Measurements from ENCODE around the gene DMD. TPM values are rescaled to one million over a fixed set of nuclear protein-coding genes. Genes with fewer than 3 reads are reported as not detected.

Gene DMD
- total and polyA plus RNA-seq, 2 of the 8 experiments (the other 6 are each of a cell fraction or from before 2014, with no cell fraction given) = 4.8 to 7.4 TPM

DNA sequence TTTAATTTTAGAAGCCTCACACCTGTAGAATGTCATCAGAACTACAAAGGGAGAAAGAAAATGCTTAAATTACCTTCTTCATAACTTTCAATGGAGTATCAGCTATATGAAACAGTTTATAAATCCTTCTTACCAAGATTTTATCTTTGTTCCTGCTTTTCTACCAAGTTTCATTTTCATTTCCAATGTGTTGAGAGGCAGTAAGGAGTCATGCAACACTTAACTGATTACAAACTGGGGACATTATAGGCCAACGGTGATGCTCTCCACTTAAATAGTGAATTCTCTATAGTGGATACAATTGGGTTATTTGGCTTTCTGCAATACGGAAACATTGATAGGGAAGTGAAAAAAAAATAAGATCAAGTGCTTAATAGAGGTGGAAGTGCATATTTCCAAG lies 1994.3 kb downstream of the DMD start:
- H2BK120ac ChIP-seq (replicated peaks; ENCODE audit: low read depth, low read length) = no peak overlapping the region
- POLR2A ChIA-PET (ENCODE audit: partially characterized antibody) = no interaction called here
- no peak overlapping the region for H3K56ac ChIP-seq (replicated peaks; ENCODE audit: insufficient read length, low read depth, low read length)
- no peak for DNase-seq (ENCODE audit: low read depth in 1 of 2, low spot score in 2 of 2)
- no peak overlapping the region for H3K4me3 ChIP-seq (ENCODE audit: extremely low read depth in 1 of 4, insufficient read depth in 2 of 4, low read depth in 3 of 4, low read length in 4 of 4)
- no peaks in the 10 kb centered on the region for H3K79me2 ChIP-seq (ENCODE audit: control insufficient read depth in 1 of 2, insufficient read depth in 2 of 2, low read length in 2 of 2)
- no peaks in the 10 kb centered on the region for H3K23me2 ChIP-seq (ENCODE audit: low read depth, low read length)
- no peak overlapping the region for H3K4me2 ChIP-seq (ENCODE audit: insufficient read depth in 1 of 2, low read depth in 2 of 2, low read length in 2 of 2)
- H2BK15ac ChIP-seq (ENCODE audit: low read length) = no peak overlapping the region
- H3K14ac ChIP-seq (ENCODE audit: insufficient read length) = no peak overlapping the region
- H3K9ac ChIP-seq (replicated peaks in 1 of 4; ENCODE audit: extremely low read depth in 1 of 4, low read depth in 3 of 4, low read length in 3 of 4) = no peak overlapping the region
- H2BK20ac ChIP-seq (ENCODE audit: low read length) = no peak overlapping the region
- no peak overlapping the region for H4K8ac ChIP-seq (ENCODE audit: extremely low read depth, insufficient read depth, low read length)
- no peak overlapping the region for H2BK5ac ChIP-seq (ENCODE audit: low read depth, low read length)
- WGBS, 2 experiments (ENCODE audit: extremely low coverage in 1 of 2, insufficient coverage in 1 of 2, insufficient read length in 1 of 2, insufficient replicate concordance in 2 of 2, low coverage in 1 of 2, low lambda C conversion rate in 2 of 2, missing lambda C conversion rate in 1 of 2) = 96% methylated on average over 2 of the region's 2 CpGs; no CpG with 5 or more reads in 1 of the 2 experiments
- H3K36me3 ChIP-seq (ENCODE audit: control insufficient read depth in 2 of 4, insufficient read depth in 4 of 4, low read length in 3 of 4) = no peaks in the 10 kb centered on the region
- H4K91ac ChIP-seq (replicated peaks; ENCODE audit: insufficient read length, low read length) = no peak overlapping the region
- no peak overlapping the region for H3K23ac ChIP-seq (ENCODE audit: insufficient read length)
- no peak overlapping the region for H2AFZ ChIP-seq (ENCODE audit: low read length)
- no peak for FAIRE-seq
- no peak overlapping the region for H3K27ac ChIP-seq (ENCODE audit: low read depth, low read length)
- H3K27me3 ChIP-seq (replicated peaks in 1 of 4; ENCODE audit: control insufficient read depth in 3 of 4, extremely low read depth in 1 of 4, insufficient read depth in 3 of 4, low read length in 3 of 4) = no peaks in the 10 kb centered on the region
- H2AK5ac ChIP-seq (ENCODE audit: low read depth, low read length) = no peak overlapping the region
- no peak overlapping the region for H3K18ac ChIP-seq (ENCODE audit: extremely low read depth, low read length)
- H4K20me1 ChIP-seq (replicated peaks in 1 of 2; ENCODE audit: control insufficient read depth in 1 of 2, insufficient read depth in 2 of 2, low read length in 2 of 2) = no peaks in the 10 kb centered on the region
- CTCF ChIA-PET (ENCODE audit: partially characterized antibody) = interaction anchor here (0.7 to 0.9 kb wide), 2 partner anchors 30 to 480 kb away, joined by 3 to 4 read pairs; no protein-coding TSS in a partner anchor
- no peaks in the 10 kb centered on the region; a peak in 1 of 7 replicates for H3K4me1 ChIP-seq (replicated peaks in 1 of 4; ENCODE audit: control insufficient read depth in 3 of 4, insufficient read depth in 4 of 4, low read length in 3 of 4)
- no peak overlapping the region for H4K5ac ChIP-seq (ENCODE audit: insufficient read length, low read depth, low read length)
- H3K9me3 ChIP-seq (ENCODE audit: insufficient read depth in 2 of 2, low read depth in 1 of 2, low read length in 1 of 2) = no peaks in the 10 kb centered on the region
- H3K79me1 ChIP-seq (ENCODE audit: low read depth, low read length) = no peaks in the 10 kb centered on the region
- H3K4ac ChIP-seq (replicated peaks; ENCODE audit: insufficient read length, low read depth, low read length) = no peak overlapping the region
- H2BK12ac ChIP-seq (ENCODE audit: low read depth, low read length) = no peak overlapping the region
- TF ChIP-seq CBX5 (IDR thresholded peaks at IDR 0.05; ENCODE audit: low read depth, low read length) = no peak
- no peak for TF ChIP-seq GABPA (IDR thresholded peaks at IDR 0.05; ENCODE audit: borderline replicate concordance, insufficient read depth, low read length)
- TF ChIP-seq SIN3A (conservative IDR thresholded peaks at IDR 0.05 in 1 of 2, IDR thresholded peaks at IDR 0.05 in 1 of 2; ENCODE audit: low read depth in 1 of 2, low read length in 2 of 2) = no peak
- TF ChIP-seq, protein P1, sequence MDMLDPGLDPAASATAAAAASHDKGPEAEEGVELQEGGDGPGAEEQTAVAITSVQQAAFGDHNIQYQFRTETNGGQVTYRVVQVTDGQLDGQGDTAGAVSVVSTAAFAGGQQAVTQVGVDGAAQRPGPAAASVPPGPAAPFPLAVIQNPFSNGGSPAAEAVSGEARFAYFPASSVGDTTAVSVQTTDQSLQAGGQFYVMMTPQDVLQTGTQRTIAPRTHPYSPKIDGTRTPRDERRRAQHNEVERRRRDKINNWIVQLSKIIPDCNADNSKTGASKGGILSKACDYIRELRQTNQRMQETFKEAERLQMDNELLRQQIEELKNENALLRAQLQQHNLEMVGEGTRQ (IDR thresholded peaks at IDR 0.05; ENCODE audit: low read length) = no peak
- no peak for TF ChIP-seq TBP (IDR thresholded peaks at IDR 0.05; ENCODE audit: low read depth, low read length)
- TF ChIP-seq SUZ12 (IDR thresholded peaks at IDR 0.05; ENCODE audit: low read length) = no peak
- TF ChIP-seq TAF7 (optimal IDR thresholded peaks at IDR 0.05; ENCODE audit: borderline replicate concordance, low read depth, low read length) = no peak
- TF ChIP-seq CBX8 (IDR thresholded peaks at IDR 0.05; ENCODE audit: borderline replicate concordance, low read depth, low read length) = no peak
- TF ChIP-seq CHD1 (IDR thresholded peaks at IDR 0.05; ENCODE audit: low read depth, low read length) = no peak
- TF ChIP-seq SAP30 (IDR thresholded peaks at IDR 0.05; ENCODE audit: insufficient read depth, insufficient replicate concordance, low read length) = no peak
- TF ChIP-seq PHF8 (conservative IDR thresholded peaks at IDR 0.05; ENCODE audit: low read depth, low read length) = no peak

All from H1 (cell line).